Activated naive CD8-positive, alpha-beta T cell treated with anti-CD3 and anti-CD28 coated beads, Interleukin-2, amount 50 U/mL, for 16 hours (primary cell): Measurements from ENCODE around the gene HES7.
A peak's percentile ranks its signal among the peaks of the same experiment; 100 is the strongest.
"Not testable (repeated sequence)": the region's sequence is repeated elsewhere in the genome, so short reads cannot be mapped to it uniquely, and the experiment has no call there.

Source experiments
- DNase-seq: peaks from one replicate; pipeline ENCODE4 v3.0.0-alpha.2; 2020; ENCODE audit warnings: low read depth, low spot score

HES7 gene

DNA sequence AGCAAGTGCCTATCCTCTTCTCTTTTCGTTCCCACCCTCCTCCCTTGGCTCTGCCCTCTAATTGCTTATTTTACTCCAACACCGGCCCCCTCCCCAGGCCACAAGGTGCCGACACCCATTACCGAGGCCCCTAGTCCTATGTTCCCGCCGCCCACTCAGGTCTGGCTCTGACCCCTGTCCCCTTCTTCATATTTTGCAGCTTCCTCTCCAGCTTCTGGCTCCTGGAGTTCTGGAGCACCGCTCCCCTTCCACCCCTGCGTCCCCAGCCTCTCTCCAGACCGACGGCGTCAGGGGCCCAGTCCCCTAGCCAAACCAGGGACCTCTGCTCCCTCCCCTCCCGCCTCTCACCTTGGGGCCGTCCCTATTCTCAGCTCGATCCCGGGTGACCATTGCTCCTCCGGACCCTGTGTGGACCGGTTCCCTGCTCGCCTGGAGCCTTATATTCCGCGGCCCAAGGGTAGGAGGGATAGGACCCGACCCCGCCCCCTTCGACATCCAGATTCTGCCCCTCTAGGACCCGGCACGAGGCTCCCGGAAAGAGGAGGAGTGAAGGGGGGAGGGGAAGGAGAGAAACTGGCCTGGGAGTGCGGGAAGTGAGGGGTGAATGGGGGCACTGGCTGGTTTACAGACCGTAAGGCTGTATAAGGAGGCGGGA is at the start of gene HES7:
HES7 (minus strand) TSS at position 412 of the 655 bp plus-strand sequence; CDS start at position 390, 22 bp downstream.
- no peak for DNase-seq

DNA sequence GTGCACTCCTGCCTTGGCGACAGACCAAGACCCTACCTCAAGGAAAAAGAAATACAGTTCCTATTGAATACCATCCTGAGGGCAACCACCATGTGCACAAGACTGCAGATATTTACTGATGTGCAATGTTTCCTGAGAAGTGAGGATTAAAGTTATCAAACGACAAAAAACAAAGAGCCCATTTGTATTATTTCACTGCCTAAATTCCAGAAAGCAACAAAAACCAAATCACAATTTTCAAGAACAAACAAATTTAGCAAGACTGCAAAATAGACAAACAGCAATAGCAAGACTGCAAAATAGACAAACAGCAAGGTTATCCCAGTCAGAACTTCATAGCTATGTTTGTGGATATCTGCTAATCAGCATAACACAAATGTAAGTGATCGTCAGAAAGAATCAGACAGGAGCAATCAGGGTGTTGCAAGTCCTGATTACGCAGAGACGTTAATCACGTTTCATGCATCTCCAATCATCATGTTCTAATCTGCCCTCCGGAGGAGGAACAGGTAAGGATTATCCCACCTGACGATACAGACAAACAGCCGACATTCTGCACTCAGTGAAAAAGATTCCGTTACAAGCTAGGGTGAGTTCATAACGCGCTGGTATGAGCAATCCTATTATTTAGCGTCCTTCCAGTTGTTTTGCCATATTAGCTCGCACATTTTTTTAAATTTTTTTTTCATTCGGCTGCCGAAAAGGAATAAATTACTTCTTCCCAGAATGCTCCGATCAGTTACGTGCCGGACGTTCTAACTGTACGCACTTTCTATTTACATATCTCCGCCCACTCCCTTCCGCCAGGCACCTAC is 49.4 kb upstream of the HES7 start:
- DNase-seq = peak; percentile 61

DNA sequence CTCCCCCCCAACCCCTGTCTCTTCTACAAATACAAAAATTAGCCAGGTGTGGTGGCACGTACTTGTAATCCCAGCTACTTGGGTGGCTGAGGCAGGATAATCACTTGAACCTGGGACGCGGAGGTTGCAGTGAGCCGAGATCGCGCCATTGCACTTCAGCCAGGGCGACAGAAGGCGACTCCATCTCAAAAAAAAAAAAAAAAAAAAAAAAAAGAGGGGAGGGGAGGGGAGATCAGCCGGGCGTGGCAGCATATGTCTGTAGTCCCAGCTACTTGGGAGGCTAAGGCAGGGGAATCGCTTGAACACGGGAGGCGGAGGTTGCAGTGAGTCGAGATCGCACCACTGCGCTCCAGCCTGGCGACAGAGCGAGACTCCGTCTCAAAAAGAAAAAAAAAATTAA is 46.3 kb upstream of the HES7 start:
- not testable (repeated sequence) for DNase-seq

DNA sequence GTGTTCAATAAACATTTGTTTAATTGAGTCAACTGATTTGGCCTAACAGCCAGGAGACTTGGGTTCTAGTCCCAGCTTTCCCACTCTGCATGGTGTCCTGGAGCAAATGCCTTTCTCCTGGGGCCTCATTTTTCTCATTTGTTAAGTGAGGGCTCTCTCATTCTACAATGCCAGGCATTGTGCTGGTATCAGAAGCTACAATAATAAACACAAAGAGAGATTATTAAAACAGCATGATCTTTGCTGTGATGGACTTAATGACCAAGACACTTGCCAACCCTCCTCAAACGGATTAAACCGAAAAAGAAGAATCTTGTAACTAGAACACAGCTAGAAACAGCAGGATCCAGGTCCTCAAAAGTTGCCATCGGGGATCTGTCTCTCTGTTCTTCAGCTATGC is 43.6 kb upstream of the HES7 start:
- DNase-seq = no peak

DNA sequence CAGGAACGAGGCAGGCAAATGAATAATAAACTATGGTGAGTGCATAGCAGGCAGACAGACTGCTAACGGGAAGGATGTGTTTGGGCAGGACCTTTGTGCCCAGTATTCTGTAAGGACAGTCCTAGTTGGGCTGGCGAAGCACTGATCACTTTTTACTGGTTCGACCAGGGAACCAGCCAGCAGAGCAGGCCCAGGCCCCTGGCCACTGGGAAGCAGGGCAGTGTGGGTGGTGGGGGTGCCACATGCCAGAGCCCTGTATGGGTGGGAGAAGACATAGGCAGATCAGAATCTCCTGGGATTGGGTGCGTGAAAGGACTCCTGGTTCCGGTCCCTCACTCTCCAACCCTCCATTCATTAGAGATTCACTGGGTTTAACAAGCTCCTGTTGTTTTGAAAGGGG is 42.8 kb upstream of the HES7 start:
- DNase-seq = no peak

DNA sequence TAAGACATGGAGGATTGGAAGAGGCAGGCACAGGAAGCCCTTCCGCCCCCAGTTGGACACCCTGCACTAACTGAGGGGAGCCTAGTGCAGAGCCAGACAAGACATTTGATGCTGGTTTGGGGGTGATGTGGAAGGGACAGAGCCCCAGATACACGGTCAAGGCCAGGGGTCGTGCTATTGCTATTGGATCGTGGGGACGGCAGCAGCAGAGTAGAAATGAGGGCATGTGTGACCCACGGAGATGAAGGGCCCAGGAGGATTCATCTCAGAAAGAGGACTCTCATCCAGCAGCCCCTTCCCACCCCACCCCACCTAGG is 40.9 kb upstream of the HES7 start:
- DNase-seq = no peak

DNA sequence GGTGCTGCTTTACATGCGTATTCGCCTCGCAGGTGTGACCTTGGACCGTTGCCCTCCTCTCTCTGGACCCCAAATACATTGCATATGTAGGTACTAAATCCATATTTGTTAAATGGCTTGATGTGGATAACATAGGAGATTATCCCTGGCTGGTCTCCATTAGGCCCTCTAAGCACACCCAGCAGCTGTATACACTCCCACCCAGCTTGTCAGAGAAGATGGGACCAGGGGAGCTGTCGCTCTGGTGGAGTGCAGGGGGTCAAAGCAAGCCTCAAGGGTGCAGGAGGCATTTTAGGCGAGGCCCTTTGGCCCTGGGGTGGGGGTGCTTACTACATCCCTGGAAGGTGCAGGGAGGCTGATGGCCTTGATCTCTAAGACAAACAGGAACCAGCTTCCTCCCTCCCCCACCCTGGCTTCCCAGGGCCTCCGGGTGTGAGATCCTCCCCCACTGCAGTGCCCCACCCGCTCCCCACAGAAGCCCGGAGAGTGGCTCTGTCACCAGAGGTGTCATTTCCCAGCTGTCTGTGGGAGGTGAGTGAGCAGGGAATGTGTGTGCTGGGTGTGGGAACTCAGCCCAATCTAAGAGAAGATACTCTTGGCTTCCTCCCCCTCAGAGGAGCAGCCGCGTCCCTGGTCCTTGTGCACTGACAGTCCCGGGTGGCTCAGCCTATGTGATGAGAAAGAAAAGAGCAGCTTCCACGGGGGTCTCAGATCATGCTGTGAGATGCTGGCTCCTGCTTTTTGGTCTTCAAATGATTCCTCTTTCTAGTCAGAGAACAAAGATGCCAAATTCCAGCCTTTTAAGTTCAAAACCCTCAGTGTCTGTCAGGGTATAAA is 40.3 kb upstream of the HES7 start:
- DNase-seq = no peak

DNA sequence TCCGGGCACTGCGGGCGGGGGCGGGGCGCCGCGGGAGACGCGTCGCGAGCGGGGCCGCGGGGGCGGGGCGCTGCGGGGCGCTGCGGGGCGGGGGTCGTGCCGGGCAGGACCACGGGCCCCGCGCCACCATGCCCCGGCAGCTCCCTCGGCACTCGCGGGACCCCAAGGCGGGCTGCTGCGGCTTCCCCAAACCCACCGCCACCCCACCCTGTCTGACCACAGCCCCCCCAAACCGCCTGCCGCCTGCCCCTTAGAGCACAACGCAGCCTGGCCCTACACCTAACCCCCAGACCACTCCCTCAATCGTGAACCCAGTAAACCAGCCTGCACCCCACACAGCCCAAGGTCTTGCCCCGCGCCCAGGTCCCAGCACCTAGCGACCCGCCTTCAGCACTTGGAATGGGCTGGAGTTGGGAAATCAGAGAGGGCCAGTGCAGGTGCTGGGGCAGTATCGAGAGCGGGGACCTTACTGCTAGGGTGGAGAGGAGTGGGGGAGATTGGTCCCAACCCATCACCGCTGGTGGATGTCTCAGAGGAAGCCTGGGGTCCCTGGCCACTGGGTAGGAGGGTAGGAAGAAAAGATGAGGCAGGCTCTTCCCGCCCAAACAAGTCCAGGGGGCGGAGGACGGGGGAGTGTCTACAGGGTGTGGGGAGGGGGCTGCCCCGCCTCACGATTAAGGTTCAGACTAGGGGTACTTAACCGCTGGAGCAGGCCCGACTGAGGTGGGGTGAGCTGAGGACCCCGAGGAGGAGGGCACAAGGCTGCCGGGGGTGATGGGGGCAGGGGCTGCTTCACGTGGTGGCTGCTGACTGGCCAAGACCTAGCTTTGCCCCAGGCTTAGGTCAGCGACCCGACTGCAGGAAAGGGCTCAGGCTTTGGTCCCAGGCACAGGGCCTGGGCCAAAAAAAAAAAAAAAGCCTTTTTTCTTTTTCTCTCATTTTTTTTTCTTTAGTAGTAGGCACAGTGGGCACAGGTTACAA is 39.4 kb upstream of the HES7 start:
- no peak for DNase-seq

DNA sequence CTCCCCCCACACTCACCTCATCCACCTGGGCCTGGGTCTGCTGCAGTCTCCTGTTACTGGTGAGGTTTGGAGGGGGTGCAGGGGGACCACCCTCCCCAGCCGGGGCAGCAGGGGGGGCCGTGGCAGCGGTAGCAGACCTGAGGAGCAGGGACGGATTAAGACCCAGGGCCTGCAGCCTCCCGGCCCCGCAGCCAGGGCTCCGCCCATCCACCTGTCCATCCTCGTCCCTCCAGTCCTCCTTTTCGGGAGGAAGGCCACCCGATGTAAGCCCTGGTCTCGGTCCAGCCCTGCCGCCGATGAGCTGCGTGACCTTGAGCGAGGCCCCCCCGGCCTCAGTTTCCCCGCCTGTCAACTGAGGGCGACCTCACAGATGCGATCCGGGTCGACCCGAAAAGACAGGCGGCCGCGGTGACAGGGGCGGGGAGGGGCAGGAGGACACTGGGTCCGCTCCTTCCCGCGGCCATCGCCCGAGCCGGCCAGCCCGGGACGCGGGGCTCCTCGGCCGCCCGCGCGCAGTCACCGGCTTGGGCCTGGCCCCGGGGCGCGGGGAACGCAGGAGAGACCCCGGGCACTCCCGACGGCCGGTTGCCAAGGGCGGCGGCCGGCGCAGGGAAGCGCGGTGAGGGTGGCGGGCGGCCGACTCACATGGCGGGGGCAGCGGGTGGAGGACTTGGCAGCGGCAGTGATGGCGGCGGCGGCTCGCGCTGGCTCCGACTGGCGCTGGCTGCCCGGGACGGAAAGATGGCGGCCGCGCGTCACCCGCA is 38.5 kb upstream of the HES7 start, which contains the start of gene VAMP2:
VAMP2 (minus strand) TSS at position 716 of the 764 bp plus-strand sequence; CDS start at position 647, 69 bp downstream.
- peak; percentile 70 for DNase-seq

DNA sequence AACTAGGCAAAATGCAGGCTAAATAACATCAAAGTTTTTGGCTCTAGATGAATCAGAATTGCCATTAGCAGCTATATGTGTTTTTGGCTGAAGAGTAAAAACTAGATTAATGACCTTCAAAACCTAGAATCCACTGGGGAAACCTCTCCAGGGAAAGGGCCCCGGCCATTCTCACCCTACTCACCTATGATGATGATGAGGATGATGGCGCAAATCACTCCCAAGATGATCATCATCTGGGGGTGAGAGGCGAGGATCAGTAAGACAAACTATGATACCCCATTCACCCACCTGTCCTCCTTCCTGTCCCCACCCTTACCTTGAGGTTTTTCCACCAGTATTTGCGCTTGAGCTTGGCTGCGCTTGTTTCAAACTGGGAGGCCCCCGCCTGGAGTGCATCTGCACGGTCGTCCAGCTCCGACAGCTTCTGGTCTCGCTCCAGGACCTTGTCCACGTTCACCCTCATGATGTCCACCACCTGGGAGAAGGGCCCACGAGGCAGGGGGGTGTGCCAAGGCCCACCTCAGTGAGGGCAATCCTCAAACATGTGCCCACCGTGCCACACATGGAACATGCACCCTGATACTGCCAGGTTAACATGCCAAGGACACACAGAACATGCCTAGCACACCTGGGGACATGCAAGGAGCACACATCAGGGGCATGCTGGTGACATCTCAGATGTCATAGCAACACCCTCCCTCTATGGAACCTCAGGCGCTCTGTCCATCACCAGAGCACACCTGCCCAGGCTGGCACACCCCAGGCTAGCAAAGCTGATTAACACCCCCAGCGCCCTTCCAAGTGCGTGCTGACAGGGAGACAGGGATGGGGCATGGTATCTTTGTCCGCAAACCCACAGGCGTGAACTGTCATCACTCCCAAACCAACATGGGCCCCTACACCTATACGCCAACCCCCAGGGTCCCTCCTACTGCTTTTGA is 37.7 kb upstream of the HES7 start:
- DNase-seq = no peak

DNA sequence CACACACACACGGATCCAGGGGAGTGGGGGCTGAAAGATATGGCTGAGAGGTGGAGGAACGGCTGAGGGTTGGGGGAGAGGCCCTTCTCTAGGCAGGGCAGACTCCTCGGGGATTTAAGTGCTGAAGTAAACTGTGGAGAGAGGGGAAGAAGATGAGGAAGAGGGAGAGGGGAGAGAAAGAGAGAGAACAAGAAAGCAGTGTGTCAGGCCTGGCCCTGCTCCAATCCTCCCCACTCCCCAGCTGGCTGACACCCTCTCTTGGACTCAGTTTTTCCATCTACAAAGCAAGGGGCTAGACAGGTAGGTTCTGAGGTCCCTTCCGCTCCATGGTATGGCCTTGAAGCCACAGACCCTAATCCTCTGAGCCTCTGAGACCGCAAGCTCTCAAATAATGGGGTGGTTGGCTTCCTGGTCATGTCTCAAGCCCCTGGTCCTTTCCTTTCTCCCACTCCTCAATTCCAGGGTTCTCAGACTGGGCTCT is 36.9 kb upstream of the HES7 start:
- DNase-seq = no peak

DNA sequence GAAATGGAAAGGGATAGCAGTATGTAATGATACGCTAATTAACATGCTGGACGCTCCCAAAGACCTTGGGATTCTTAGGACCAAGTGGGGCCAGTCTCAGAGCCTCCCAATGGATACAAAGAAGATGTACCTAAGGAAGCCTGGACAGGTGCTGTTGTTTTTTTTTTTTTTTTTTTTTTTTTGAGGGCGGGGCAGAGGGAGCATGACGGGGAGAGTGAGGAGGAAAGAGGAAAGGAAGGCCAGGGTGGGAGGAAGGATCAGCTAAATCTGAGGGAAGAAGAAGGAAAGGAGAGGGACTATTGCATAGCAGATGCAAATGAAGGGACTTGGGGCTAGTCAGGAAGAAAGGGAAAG is 36.3 kb upstream of the HES7 start:
- DNase-seq = no peak

DNA sequence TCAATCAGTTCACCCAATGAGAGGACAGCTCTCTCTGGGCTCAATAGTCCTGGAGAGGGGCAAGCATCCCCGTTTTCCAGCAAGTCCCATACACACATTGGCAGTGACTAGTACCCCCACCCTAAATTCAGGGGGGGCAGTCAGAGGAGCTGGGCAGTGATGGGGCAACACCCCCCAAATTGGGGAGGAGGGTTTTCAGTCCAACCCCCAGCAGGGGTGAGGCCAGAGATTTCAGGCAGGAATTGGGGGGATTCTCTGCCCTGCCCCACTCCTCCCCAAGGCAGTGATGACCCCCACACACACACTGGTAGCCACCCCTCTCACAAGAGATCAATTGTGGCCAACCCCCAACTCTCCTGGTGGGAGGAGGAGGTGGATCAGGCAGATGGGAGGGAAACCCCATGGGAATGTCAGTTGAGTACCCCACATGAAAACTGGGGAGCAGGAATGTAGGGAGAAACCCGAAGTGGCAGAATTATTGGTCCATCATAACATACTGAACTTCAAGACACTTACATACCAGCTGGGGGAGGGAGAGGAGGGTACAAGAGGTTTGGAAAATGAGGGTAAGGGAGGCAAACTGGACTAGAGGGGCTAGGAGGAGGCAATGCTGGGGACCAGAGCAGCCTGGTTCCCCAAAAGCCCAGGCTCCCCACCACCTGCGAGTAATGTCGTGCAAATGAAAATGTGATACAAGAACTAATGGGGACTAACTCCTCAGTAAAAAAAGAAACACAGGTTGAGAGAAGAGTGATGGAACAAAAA is 35.7 kb upstream of the HES7 start:
- no peak for DNase-seq

DNA sequence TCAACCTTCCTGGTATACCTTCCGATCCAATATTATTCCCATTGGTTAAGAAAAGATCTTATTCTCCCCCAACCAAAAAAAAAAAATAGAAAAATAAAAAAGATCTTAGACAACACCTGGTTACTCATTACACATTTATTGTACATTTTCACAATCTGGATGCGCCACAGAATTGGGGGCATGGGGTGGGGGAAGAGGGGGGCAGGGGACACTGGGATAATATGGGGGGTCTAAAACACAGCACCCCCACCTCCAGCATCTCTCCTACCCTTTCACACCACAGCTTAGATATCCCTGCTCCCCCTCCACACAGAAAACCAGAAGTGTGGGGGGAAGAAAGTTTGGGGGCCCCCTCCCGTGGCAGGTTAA is 35.1 kb upstream of the HES7 start:
- no peak for DNase-seq

DNA sequence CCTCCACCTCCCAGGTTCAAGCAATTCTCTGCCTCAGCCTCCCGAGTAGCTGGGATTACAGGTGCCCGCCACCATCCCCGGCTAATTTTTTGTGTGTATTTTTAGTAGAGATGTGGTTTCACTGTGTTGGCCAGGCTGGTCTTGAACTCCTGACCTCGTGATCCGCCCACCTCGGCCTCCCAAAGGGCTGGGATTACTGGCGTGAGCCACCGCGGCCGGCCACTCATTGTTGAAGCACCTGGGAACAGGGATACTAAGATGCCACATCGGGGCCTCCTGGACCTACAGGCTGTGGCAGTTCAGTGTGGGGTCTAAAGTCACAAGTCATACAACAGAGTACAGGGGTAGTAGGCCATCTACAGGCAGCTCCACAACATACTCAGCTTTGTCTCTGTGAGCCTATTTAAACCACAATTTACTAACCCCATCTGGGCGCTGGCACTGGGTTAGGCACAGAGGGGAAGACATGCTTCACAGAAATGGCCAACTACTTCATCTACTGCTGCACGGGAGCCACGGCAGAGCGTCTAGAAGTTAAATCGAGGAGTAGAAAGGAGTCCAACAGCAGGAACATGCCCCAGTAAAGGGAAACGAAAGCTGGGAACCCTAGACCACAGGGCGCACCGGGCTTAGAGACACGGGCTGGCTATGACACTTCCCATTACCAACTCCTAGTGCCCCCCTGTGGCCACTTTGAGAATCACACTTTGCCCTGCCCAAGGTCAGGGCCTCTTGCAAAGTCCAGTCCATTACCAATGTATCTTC is 34.5 kb upstream of the HES7 start:
- peak; percentile 69 for DNase-seq

DNA sequence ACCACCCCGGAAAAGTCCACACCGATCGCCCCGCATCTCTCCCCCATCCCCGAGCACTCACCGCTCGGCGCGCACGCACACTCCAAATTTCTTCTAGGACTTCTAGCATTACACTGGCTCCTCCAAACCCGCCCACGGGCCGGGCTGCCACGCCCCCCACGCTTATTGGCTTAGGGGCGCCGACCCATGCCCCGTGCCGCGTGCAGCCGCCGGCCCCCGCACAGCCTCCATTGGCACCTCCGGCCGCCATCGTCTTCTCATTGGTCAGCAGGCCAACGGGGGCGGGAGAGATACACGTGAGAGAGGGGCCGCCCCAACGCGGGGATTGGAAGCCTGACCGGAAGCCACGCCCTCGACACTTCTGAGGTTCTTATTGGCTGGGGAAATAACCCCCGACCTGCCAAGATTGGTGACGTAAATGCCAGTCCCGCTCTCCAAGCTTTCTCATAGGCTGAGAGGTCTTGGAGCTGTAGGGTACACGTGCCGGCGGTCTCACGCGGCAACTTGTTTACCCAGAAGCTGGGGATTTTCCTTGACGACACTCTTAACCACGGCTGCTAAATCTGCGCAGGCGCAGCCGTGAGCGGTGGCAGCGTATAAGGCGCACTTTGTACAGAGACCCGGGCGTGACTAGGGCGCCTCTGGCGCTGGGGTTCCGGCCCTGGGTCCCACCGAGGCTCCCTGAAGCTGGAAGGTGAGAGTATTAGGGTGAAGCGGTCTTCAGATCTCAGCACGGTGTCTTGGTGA is 32.5 kb upstream of the HES7 start:
- peak; percentile 100 for DNase-seq

DNA sequence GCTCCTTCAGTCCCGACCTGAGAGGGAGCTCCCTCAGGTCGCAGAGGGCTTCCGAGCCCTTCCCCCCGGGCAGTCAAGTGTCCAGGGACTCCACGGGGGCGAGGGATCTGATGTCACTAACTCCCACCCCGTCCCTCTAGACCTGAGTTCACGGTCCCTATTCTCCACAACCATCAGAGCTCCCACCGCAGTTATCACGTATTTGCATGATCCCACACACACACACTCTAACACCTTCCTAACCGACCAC is 32.0 kb upstream of the HES7 start:
- DNase-seq = no peak
